ENCODE measurements around the gene SETBP1.

Gene SETBP1

GRCh38 chr18:44803019-44803650, 122.4 kb downstream of the SETBP1 start (continued):
- TF ChIP-seq PRDM4 (tag by site-specific recombination; IDR thresholded peaks at IDR 0.05) (no peak), ZNF157 (tag by site-specific recombination; IDR thresholded peaks at IDR 0.05) (no peak), MZF1 (tag by site-specific recombination; IDR thresholded peaks at IDR 0.05; ENCODE audit: borderline replicate concordance) (no peak), KLF1 (tag by site-specific recombination; IDR thresholded peaks at IDR 0.05) (no peak), ELK4 (IDR thresholded peaks at IDR 0.05; ENCODE audit: borderline replicate concordance, low read depth, low read length) (no peak), ZNF777 (tag by site-specific recombination; IDR thresholded peaks at IDR 0.05; ENCODE audit: borderline replicate concordance) (no peak), SETDB1 (IDR thresholded peaks at IDR 0.05; ENCODE audit: insufficient read length, low read length) (no peak), ZIC2 (tag by site-specific recombination; IDR thresholded peaks at IDR 0.05) (no peak), ZBTB44 (tag by site-specific recombination; IDR thresholded peaks at IDR 0.05) (peak; percentile 50; the same call in 1 of the 2 replicates), ZNF624 (tag by site-specific recombination; IDR thresholded peaks at IDR 0.05) (no peak), ZNF426 (tag by site-specific recombination; IDR thresholded peaks at IDR 0.05) (no peak), KLF16 (tag by site-specific recombination; IDR thresholded peaks at IDR 0.05) (no peak), TCF7L2 (IDR thresholded peaks at IDR 0.05; ENCODE audit: borderline replicate concordance, low read depth, low read length) (no peak), ZNF776 (tag by site-specific recombination; IDR thresholded peaks at IDR 0.05; ENCODE audit: borderline replicate concordance) (no peak), ZNF175 (tag by site-specific recombination; IDR thresholded peaks at IDR 0.05) (no peak), ZNF423 (tag by site-specific recombination; IDR thresholded peaks at IDR 0.05) (no peak), ZNF48 (tag by site-specific recombination; IDR thresholded peaks at IDR 0.05) (no peak), ZNF433 (tag by site-specific recombination; IDR thresholded peaks at IDR 0.05; ENCODE audit: low read depth) (no peak), ZNF571 (tag by site-specific recombination; IDR thresholded peaks at IDR 0.05) (no peak), ZNF558 (tag by site-specific recombination; IDR thresholded peaks at IDR 0.05) (no peak; the same call in 1 of the 2 replicates), SALL2 (tag by site-specific recombination; IDR thresholded peaks at IDR 0.05; ENCODE audit: borderline replicate concordance) (no peak), KLF17 (tag by site-specific recombination; IDR thresholded peaks at IDR 0.05) (no peak), ZNF155 (tag by site-specific recombination; IDR thresholded peaks at IDR 0.05) (no peak), ZBTB11 (tag by site-specific recombination; conservative IDR thresholded peaks at IDR 0.05; ENCODE audit: low read depth) (no peak), ZNF544 (tag by site-specific recombination; IDR thresholded peaks at IDR 0.05) (no peak), ZFHX2 (tag by site-specific recombination; conservative IDR thresholded peaks at IDR 0.05) (no peak), ZBTB7A (tag by site-specific recombination; IDR thresholded peaks at IDR 0.05; ENCODE audit: low read depth) (no peak), ZNF654 (tag by site-specific recombination; IDR thresholded peaks at IDR 0.05; ENCODE audit: low read depth) (no peak), ZNF366 (tag by site-specific recombination; conservative IDR thresholded peaks at IDR 0.05) (peak; percentile 88), PRDM1 (tag by site-specific recombination; IDR thresholded peaks at IDR 0.05) (peak; percentile 99)
